KMS-11 (cell line): Measurements from ENCODE around the gene RPTN.
"Not testable (repeated sequence)": the region's sequence is repeated elsewhere in the genome, so short reads cannot be mapped to it uniquely, and the experiment has no call there.

Experiments used
- H2AFZ ChIP-seq: fragments of 200-600 bp; sonication (generic); 2 replicates; pipeline ENCODE4 v1.6.1; 2016; ENCODE audit warnings: antibody characterized with exemption, mixed run types, low read depth
- H3K27ac ChIP-seq: fragments of 200-600 bp; sonication (generic); 2 replicates; pipeline ENCODE4 v1.6.1; 2016; ENCODE audit warnings: mild to moderate bottlenecking, mixed run types
- H3K27me3 ChIP-seq: fragments of 200-600 bp; sonication (generic); 2 replicates; pipeline ENCODE4 v1.6.1; 2017; ENCODE audit warnings: mild to moderate bottlenecking, low read depth, mixed run types, moderate library complexity; ENCODE audit not compliant: insufficient read depth
- H3K36me3 ChIP-seq: fragments of 200-600 bp; sonication (generic); 2 replicates; pipeline ENCODE4 v1.6.1; 2017; ENCODE audit warnings: mild to moderate bottlenecking, mixed run types; ENCODE audit not compliant: insufficient read depth
- H3K4me1 ChIP-seq: fragments of 200-600 bp; sonication (generic); 2 replicates; pipeline ENCODE4 v1.6.1; 2016; ENCODE audit warnings: mild to moderate bottlenecking, low read depth, mixed run types; ENCODE audit not compliant: poor library complexity, severe bottlenecking
- H3K4me2 ChIP-seq: fragments of 200-600 bp; sonication (generic); 2 replicates; pipeline ENCODE4 v1.7.0; 2016; ENCODE audit warnings: mild to moderate bottlenecking, mixed run types
- H3K4me3 ChIP-seq: fragments of 200-600 bp; sonication (generic); IDR thresholded peaks from 2 replicates; pipeline ENCODE4 v1.6.1; 2017; ENCODE audit warnings: low read depth, low read length, mixed read lengths; ENCODE audit not compliant: insufficient read depth
- H3K79me2 ChIP-seq: fragments of 200-600 bp; sonication (generic); 2 replicates; pipeline ENCODE4 v1.6.1; 2016; ENCODE audit warnings: low read depth, mixed run types; ENCODE audit not compliant: insufficient read depth
- H3K9ac ChIP-seq: fragments of 200-600 bp; sonication (generic); 2 replicates; pipeline ENCODE4 v1.6.1; 2016; ENCODE audit warnings: mild to moderate bottlenecking, mixed run types
- H4K20me1 ChIP-seq: fragments of 200-600 bp; sonication (generic); 2 replicates; pipeline ENCODE4 v1.6.1; 2016; ENCODE audit warnings: mild to moderate bottlenecking, mixed run types; ENCODE audit not compliant: insufficient read depth
- TF ChIP-seq, protein P1 (sequence below): fragments of 200-600 bp; sonication (generic); conservative IDR thresholded peaks from 2 replicates; pipeline ENCODE4 v1.6.1; 2017; ENCODE audit warnings: low read depth, mild to moderate bottlenecking, antibody characterized with exemption, low read length, moderate library complexity, mixed read lengths

RPTN gene

DNA sequence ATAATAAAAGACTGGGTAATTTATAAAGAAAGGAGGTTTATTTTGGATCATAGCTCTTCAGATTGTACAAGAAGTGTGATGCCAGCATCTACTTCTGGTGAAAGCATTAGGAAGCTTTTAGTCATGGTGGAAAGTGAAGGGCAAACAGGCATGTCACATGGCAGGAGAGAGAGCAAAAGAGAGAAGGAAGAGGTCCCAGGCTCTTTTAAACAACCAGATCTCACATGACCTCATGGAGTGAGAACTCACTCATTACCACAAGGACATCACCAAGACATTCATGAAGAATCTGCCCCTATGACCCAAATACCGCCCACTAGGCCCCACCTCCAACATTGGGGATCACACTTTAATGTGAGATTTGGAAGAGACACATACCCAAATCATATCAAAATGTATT lies 10.0 kb downstream of the RPTN start:
- Histone ChIP-seq H3K36me3 (no peaks in the 10 kb centered on the region), H2AFZ (no peak overlapping the region), H3K27ac (no peak overlapping the region), H4K20me1 (no peaks in the 10 kb centered on the region), H3K4me3 (no peak overlapping the region), H3K27me3 (no peaks in the 10 kb centered on the region), H3K79me2 (no peaks in the 10 kb centered on the region), H3K4me2 (no peak overlapping the region), H3K9ac (no peak overlapping the region), H3K4me1 (no peaks in the 10 kb centered on the region)
- TF ChIP-seq, protein P1, sequence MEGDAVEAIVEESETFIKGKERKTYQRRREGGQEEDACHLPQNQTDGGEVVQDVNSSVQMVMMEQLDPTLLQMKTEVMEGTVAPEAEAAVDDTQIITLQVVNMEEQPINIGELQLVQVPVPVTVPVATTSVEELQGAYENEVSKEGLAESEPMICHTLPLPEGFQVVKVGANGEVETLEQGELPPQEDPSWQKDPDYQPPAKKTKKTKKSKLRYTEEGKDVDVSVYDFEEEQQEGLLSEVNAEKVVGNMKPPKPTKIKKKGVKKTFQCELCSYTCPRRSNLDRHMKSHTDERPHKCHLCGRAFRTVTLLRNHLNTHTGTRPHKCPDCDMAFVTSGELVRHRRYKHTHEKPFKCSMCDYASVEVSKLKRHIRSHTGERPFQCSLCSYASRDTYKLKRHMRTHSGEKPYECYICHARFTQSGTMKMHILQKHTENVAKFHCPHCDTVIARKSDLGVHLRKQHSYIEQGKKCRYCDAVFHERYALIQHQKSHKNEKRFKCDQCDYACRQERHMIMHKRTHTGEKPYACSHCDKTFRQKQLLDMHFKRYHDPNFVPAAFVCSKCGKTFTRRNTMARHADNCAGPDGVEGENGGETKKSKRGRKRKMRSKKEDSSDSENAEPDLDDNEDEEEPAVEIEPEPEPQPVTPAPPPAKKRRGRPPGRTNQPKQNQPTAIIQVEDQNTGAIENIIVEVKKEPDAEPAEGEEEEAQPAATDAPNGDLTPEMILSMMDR = no peak

DNA sequence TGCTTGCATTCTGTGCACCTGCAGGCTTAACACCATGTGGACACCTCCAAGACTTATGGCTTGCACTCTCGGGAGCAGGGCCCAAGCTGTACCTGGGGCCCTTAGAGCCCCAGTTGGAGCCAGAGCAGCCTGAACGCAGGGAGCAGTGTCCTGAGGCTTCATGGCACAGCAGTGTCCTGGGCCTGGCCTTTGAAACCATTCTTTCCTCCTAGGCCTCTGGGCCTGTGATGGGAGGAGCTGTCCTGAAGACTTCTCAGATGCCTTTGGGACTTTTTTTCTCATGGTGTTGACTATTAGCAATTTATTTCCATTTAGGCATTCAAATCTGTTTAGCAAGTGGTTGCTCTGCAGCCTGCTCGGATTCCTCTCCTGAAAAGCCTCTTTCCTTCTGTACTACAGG lies 11.0 kb downstream of the RPTN start:
- peaks cover 7% of the 10 kb centered on the region for H3K4me1 ChIP-seq
- no peak overlapping the region for H2AFZ ChIP-seq
- TF ChIP-seq, protein P1 = no peak
- no peaks in the 10 kb centered on the region for H3K27me3 ChIP-seq
- no peak overlapping the region for H3K9ac ChIP-seq
- no peak overlapping the region for H3K4me2 ChIP-seq
- peak overlapping the region; percentile 15 for H3K4me3 ChIP-seq
- H4K20me1 ChIP-seq = no peaks in the 10 kb centered on the region
- no peak overlapping the region for H3K27ac ChIP-seq
- no peaks in the 10 kb centered on the region for H3K79me2 ChIP-seq
- H3K36me3 ChIP-seq = no peaks in the 10 kb centered on the region

DNA sequence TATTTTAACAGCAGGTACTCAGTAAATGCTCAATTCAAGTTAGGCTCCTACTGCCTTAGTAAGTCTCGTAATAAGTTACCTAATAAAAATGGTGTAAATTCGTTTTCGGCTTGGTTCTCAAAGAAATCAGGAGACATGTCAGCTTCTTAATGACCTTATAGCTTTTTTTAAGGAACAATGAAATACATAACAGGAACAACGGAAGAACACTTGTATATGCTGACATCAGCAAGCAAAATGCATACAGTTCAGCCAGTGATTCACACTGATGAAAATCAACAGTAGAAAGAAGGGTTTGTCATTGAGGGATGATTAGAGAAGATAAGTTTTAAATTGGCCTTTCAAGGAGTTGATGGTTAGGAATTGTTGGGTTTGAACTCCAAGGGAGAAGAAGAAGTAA lies 13.3 kb downstream of the RPTN start:
- H3K4me1 ChIP-seq = peaks cover 9% of the 10 kb centered on the region
- no peak overlapping the region for H3K9ac ChIP-seq
- H3K4me3 ChIP-seq = no peak overlapping the region
- TF ChIP-seq, protein P1 = no peak
- H3K79me2 ChIP-seq = no peaks in the 10 kb centered on the region
- no peak overlapping the region for H3K4me2 ChIP-seq
- H2AFZ ChIP-seq = no peak overlapping the region
- H4K20me1 ChIP-seq = no peaks in the 10 kb centered on the region
- H3K27me3 ChIP-seq = no peaks in the 10 kb centered on the region
- H3K36me3 ChIP-seq = no peaks in the 10 kb centered on the region
- no peak overlapping the region for H3K27ac ChIP-seq

DNA sequence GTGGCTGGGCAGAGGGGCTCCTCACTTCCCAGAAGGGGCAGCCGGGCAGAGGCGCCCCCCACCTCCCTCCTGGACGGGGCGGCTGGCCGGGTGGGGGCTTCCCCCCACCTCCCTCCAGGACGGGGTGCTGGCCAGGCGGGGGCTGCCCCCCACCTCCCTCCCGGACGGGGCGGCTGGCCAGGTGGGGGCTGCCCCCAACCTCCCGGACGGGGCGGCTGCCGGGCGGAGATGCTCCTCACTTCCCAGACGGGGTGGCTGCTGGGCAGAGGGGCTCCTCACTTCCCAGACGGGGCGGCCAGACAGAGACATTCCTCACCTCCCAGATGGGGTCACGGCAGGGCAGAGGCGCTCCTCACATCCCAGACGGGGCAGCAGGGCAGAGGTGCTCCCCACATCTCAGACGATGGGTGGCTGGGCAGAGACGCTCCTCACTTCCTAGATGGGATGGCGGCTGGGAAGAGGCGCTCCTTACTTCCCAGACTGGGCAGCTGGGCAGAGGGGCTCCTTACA lies 14.3 kb downstream of the RPTN start:
- not testable (repeated sequence) for H3K9ac ChIP-seq, H3K27me3 ChIP-seq, H4K20me1 ChIP-seq, H3K4me2 ChIP-seq, H3K79me2 ChIP-seq, H3K4me1 ChIP-seq, H2AFZ ChIP-seq, H3K27ac ChIP-seq, H3K36me3 ChIP-seq, H3K4me3 ChIP-seq

DNA sequence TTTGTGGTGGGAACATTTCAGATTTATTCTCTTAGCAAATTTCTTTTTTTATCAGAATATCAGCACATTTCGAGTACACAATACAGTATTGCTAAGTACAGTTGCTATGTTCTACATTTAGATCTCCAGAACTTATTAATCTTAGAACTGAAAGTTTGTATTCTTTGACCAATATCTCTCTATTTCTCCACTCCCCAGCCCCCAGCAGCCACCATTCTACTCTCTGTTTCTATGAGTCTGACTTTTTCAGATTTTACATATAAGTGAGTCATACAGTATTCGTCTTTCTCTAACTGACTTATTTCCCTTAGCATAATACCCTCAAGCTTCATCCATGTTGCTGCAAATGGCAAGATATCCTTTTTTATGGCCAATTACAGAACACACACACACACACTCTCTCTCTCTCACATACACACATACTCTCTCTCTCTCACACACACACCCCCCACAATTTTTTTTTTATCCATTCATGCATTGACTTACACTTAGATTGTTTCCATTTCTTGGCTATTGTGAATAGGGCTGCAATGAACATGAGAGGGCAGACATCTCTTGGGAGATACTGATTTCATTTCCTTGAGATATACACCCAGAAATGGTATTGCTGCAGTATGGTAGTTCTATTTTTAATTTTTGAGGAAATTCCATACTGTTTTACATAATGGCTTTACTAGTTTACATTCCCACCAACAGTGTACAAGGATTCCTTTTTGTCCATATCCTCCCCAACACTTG lies 15.7 kb downstream of the RPTN start:
- no peak overlapping the region for H2AFZ ChIP-seq
- no peaks in the 10 kb centered on the region for H3K79me2 ChIP-seq
- H4K20me1 ChIP-seq = no peaks in the 10 kb centered on the region
- peaks cover 9% of the 10 kb centered on the region for H3K4me1 ChIP-seq
- H3K36me3 ChIP-seq = no peaks in the 10 kb centered on the region
- H3K27me3 ChIP-seq = no peaks in the 10 kb centered on the region
- H3K9ac ChIP-seq = no peak overlapping the region
- no peak overlapping the region for H3K4me3 ChIP-seq
- H3K27ac ChIP-seq = no peak overlapping the region
- no peak overlapping the region for H3K4me2 ChIP-seq
- TF ChIP-seq, protein P1 = no peak
